HPDE6-E6E7 (cell line): ENCODE data around the gene PCSK2.

Experiments
- DNase-seq: peaks from one replicate; pipeline ENCODE4 v3.0.0; 2011; ENCODE audit warnings: missing footprints; ENCODE audit errors: extremely low spot score

The PCSK2 gene

DNA sequence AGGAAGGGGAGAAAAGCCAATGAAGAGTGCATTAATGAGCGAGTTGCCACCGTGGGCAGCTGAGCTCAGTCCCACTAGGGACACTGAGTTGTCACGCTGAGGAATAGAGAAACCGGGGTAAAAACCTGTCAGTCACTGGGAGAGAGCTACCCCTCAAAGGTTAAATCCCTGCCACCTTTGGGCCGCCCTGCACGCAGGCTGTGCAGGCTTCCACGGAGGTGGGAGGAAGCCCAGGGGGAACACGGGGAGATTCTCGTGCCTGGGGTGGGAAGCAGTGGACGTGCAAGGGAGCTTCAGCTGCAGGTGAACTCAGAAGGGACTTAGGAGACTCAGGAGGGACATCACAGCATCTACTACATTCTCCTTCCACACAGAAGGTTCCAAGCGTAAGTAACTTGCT lies 253.9 kb downstream of the PCSK2 start:
- DNase-seq, result no peak

- DNase-seq, result no peak
These were observed 254.8 kb downstream of the PCSK2 start for GRCh38 chr20:17481661-17482060.

DNA sequence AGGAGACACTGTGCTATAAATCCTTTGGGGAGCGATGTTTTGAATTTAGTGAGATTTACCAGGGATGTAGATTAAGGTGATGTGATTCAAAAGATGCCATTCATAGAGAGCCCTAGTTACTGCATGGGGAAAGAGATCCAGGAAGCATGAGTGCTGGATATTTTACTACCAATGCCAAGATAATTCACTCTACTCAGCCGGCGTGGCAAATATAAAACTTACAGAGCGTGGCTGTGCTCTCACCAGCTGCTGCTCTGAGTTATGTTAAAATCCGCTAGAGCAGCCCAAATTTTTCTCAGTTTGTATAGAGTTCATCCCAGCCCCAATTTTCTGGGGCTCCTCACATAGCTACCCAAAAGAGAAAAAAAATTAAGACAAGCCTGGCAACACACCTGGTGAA lies 255.7 kb downstream of the PCSK2 start:
- DNase-seq, result no peak

DNA sequence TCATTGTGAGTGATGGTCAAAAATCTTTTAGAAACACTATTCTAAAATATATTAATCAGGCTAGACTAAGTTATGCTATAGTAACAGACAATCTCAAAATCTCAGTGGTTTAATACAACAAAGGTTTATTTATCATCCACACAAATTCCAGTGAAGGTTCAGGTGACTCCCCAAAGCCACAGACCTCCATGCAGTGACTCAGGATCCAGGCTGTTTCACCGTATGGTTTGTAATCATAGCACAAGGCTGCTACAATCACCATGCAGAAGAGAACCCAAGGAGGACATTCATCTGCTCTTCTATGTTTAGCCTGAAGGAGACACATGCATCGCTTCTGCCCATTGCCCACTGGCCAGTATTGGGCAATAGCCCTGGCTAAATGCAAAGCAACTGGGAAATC lies 258.2 kb downstream of the PCSK2 start:
- DNase-seq, result no peak

GRCh38 chr20:17488916-17489600 lies 262.2 kb downstream of the PCSK2 start:
- no peak for DNase-seq

DNA sequence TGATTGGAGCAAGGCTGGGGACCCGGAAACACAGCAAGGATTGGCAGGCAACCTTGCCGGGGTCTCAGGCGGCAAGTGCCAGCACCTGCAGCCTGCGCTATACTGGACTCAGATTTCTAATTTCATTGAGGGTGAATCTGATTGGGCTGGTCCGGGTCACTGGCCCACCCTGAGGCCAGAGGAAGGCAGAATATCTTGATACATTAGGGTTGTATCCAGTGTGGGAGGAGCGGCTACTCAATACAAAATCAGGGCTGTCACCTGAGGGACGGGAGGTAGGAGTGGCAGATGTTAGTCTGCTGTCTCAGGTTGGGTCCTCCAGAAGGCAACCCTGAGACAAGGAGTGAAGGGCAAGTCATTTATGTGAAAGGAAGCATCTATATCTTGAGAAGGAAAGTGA lies 263.7 kb downstream of the PCSK2 start:
- no peak for DNase-seq

GRCh38 chr20:17491041-17491440 lies 264.2 kb downstream of the PCSK2 start:
- DNase-seq, result no peak

GRCh38 chr20:17491488-17491887 lies 264.6 kb downstream of the PCSK2 start:
- no peak for DNase-seq

- no peak for DNase-seq
These were observed 266.3 kb downstream of the PCSK2 start for GRCh38 chr20:17493173-17493572.

GRCh38 chr20:17494201-17494600 lies 267.4 kb downstream of the PCSK2 start:
- no peak for DNase-seq

DNA sequence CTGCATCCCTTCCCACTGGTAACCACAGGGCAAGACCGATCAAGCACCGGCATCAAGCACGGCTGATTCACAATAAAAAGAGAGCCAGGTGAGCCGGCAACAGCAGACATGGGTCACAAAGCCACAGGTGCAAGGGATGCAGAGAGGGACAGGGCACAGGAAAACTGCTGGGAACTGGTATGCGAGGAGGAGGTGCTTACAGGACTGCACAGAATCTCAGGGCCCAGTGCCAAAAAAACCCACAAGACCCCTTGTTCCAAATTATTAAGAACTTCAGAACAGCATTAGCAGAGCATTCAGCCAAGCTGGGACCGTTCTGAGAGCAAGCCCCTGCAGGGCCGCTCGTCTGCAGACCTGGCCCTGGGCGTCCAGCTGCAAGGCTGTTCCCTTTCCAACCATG lies 269.0 kb downstream of the PCSK2 start:
- DNase-seq, result no peak

DNA sequence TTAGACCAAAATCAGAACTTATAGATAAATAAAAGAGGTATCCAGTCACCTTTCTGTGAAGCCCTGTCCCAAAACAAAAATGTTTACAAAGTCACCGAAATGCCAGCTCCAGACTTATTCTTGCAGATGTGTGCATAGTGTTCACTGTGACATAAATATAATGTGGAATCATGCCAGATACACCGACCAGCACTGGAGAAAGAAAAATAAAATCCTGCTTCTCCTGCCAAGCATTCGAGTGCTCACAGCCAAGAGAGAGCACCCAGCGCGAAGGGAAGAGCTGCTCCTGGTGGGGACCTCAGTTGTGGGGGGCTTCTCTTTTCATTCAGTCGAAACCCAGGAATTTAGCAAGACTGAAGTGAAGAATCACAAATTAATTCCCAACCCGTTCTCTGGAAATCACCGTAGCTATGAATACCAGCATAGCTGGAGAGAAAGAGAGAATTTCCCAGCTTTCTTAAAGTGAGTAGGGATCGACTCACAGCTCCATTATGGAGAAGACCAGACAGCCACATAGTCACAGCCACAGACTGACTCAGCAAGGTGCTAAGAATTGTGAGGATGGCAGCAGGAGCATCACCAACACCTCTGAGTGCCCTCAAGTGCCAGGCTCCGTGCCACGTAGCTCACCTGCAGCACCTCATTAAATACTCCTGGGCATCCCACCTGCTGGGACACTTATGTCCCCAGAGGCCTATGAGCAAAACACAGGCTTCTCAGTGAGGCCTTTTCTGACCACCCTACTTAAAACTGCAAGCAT lies 271.2 kb downstream of the PCSK2 start:
- DNase-seq, result no peak

DNA sequence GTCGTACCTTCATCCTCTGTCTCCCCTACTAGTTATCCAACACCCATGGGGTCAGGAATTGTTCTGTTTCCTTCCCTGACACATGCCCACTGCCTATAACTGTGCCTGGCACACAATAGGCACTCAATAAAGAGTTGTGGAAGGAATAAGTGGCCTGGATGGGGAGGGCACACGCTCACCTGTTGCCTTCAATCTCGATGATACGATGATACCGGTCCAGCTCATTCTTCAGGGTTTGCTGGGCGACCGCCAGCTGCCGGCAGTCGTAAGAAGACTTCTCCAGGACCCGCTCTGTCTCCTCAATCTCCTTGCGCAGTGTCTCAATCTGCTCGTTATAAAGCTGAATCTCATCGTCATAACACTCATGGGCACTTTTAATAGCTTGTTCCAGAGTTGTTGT lies 271.8 kb downstream of the PCSK2 start:
- DNase-seq, result no peak

DNA sequence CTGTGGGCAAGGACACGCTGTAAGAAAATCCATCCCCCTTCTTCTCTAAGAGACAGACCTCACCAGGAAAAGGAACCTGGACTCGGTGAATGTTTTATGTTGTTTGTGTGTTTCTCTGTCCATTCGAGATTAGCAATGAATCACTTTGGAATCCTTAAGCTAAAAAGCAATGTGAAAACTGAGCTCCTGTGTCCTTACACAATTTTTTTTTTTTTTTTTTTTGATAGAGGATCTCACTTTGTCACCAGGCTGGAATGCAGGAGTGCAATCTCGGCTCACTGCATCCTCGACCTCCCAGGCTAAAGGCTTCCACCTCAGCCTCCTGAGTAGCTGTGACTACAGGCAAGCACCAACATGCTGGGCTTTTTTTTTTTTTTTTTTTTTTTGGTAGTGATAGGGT lies 272.2 kb downstream of the PCSK2 start:
- no peak for DNase-seq

DNA sequence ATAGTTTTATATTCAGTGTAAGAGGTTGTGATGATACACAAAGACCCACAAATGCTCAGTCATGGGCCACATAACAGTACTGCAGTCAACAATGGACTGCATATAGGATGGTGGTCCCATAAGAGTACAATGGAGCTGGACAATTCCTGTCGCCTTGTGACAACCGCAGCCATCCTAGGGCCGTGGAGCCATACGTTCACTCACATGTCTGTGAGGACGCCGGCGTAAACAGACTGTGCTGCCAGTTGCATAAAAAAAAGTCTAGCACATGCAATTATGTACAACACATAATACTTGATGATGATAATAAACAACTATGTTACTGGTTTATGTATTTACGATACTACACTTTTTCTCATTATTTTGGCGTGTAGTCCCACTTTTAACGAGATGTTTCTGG lies 273.4 kb downstream of the PCSK2 start:
- no peak for DNase-seq

DNA sequence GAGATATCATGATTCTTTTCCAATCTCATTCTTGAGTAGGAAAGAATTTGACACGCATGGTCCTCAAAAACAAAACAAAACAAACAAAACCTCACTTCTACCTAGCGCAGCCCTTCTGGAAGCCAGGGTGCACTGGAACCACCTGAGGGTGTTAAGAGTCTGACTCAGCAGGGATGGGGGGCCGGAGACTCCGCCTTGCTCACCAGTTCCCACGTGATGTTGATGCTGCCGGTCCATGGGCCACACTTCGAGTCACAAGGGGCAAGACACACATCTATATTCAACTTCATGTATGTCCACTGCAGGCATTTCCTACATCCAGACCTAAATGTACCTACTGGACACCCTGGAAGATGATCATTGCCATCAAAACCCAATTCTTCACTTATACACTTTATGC lies 274.0 kb downstream of the PCSK2 start:
- no peak for DNase-seq

DNA sequence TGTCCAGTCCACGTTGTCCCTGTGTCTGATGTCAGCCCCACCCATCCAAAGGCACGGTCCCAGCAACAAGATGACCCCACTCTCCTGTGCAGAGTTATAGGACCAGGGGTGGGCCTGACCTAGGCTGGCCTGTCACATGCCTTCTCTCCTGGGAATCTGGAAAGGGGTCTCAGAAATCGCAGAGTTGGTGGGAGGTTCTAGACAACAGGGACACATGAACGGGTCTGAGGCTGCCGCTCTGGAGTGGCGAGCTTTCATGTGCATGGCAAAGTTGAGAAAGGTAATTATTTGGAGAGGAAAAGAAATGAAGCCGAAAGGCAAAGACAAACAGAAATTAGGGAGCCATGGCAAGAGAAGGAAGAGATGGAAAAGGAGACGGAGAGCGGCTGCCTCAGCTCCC lies 274.9 kb downstream of the PCSK2 start:
- DNase-seq, result no peak

DNA sequence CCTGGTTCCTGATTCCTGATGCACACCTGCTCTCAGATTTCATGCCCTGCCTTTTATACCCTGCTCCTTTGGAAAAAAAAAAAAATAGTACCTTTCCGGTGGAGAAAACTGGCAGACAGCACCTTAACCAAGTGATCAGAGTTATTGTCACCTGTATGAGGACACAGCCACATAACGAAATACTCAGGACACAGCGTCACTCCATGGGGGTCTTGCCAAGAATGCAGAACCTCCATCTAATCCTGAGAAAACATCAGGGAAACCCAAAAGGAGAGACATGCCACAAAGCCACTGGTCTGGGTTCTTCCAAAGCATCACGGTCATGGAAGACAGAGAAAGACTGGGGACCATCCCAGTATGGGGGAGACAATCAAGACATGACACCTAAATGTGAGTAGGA lies 275.3 kb downstream of the PCSK2 start:
- DNase-seq, result no peak

- no peak for DNase-seq
These were observed 276.6 kb downstream of the PCSK2 start for GRCh38 chr20:17503301-17504065.

- DNase-seq, result no peak
These were observed 277.4 kb downstream of the PCSK2 start for GRCh38 chr20:17504066-17504897.

- peak; percentile 68 for DNase-seq
These were observed 278.2 kb downstream of the PCSK2 start for GRCh38 chr20:17504898-17505635.
